Neuronal stem cell (in vitro differentiated cells): ENCODE results near the gene HIPK1.

Experiments used
- DNase-seq: peaks from one replicate; pipeline ENCODE4 v3.0.0-alpha.2; 2013; ENCODE audit warnings: low spot score
- H2AFZ ChIP-seq: one replicate; pipeline ENCODE4 v1.6.1; 2013; ENCODE audit warnings: mild to moderate bottlenecking, low read length, inconsistent platforms
- H2AK5ac ChIP-seq: 2 replicates; pipeline ENCODE4 v1.6.1; 2013; ENCODE audit warnings: low read depth, mild to moderate bottlenecking, inconsistent platforms, low read length, moderate library complexity, mixed read lengths
- H2BK120ac ChIP-seq: 2 replicates; pipeline ENCODE4 v1.6.1; 2013; ENCODE audit warnings: low read depth, mild to moderate bottlenecking, inconsistent platforms, low read length, moderate library complexity, mixed read lengths
- H2BK12ac ChIP-seq: one replicate; pipeline ENCODE4 v1.6.1; 2013; ENCODE audit warnings: low read length, inconsistent platforms
- H2BK15ac ChIP-seq: 2 replicates; pipeline ENCODE4 v1.6.1; 2013; ENCODE audit warnings: mild to moderate bottlenecking, low read length, inconsistent platforms, mixed read lengths
- H2BK5ac ChIP-seq: one replicate; pipeline ENCODE4 v1.6.1; 2013; ENCODE audit warnings: inconsistent platforms, mild to moderate bottlenecking, low read length, moderate library complexity
- H3K14ac ChIP-seq: one replicate; pipeline ENCODE4 v1.6.1; 2013; ENCODE audit warnings: low read length, inconsistent platforms
- H3K18ac ChIP-seq: 2 replicates; pipeline ENCODE4 v1.6.1; 2013; ENCODE audit warnings: low read length, inconsistent platforms
- H3K23ac ChIP-seq: 2 replicates; pipeline ENCODE4 v1.6.1; 2013; ENCODE audit warnings: low read depth, mild to moderate bottlenecking, mixed read lengths, low read length, inconsistent platforms; ENCODE audit not compliant: poor library complexity
- H3K27ac ChIP-seq: replicated peaks from 3 replicates; pipeline ENCODE4 v1.5.1; 2013; ENCODE audit warnings: low read length, inconsistent platforms
- H3K27me3 ChIP-seq, 3 experiments: 2 replicates each; pipeline ENCODE4 v1.6.1; 2013; ENCODE audit warnings: low read length in 3 of 3, mild to moderate bottlenecking in 2 of 3, inconsistent platforms in 1 of 3, low read depth in 1 of 3, mixed read lengths in 1 of 3, moderate library complexity in 1 of 3; ENCODE audit not compliant: control insufficient read depth in 3 of 3, insufficient read depth in 3 of 3
- H3K36me3 ChIP-seq, 2 donors: replicated peaks in 1 of 2; 2 replicates each; pipeline ENCODE4 v1.6.1; 2013; ENCODE audit warnings: low read length in 2 of 2; ENCODE audit not compliant: control insufficient read depth in 2 of 2, insufficient read depth in 2 of 2
- H3K4ac ChIP-seq: 2 replicates; pipeline ENCODE4 v1.6.1; 2013; ENCODE audit warnings: inconsistent platforms, mild to moderate bottlenecking, low read length, moderate library complexity
- H3K4me1 ChIP-seq, 2 donors: 1 replicate in 1 of 2; 2 replicates in 1 of 2; pipeline ENCODE4 v1.6.1; 2013; ENCODE audit warnings: low read length in 2 of 2, low read depth in 1 of 2; ENCODE audit not compliant: control insufficient read depth in 2 of 2, insufficient read depth in 1 of 2
- H3K4me2 ChIP-seq: one replicate; pipeline ENCODE4 v1.6.1; 2013; ENCODE audit warnings: mild to moderate bottlenecking, low read length, inconsistent platforms; ENCODE audit not compliant: insufficient read depth, poor library complexity, severe bottlenecking
- H3K4me3 ChIP-seq, 2 donors: 2 replicates each; pipeline ENCODE4 v1.5.1; 2013; ENCODE audit warnings: low read length in 2 of 2, mild to moderate bottlenecking in 2 of 2, inconsistent platforms in 1 of 2, moderate library complexity in 1 of 2
- H3K79me1 ChIP-seq: one replicate; pipeline ENCODE4 v1.6.1; 2013; ENCODE audit warnings: low read depth, mild to moderate bottlenecking, inconsistent platforms, low read length, moderate library complexity
- H3K9ac ChIP-seq: one replicate; pipeline ENCODE4 v1.6.1; 2013; ENCODE audit warnings: mild to moderate bottlenecking, low read depth, low read length, inconsistent platforms; ENCODE audit not compliant: poor library complexity
- H3K9me3 ChIP-seq, 2 donors: replicated peaks in 1 of 2; 2 replicates each; pipeline versions ENCODE3 to v1.6.1; 2013; ENCODE audit warnings: low read length in 2 of 2, mild to moderate bottlenecking in 2 of 2, inconsistent platforms in 1 of 2, low read depth in 1 of 2, mixed read lengths in 1 of 2, moderate library complexity in 1 of 2; ENCODE audit not compliant: control insufficient read depth in 2 of 2, insufficient read depth in 1 of 2
- H4K8ac ChIP-seq: one replicate; pipeline ENCODE4 v1.6.1; 2013; ENCODE audit warnings: low read depth, mild to moderate bottlenecking, inconsistent platforms, low read length, moderate library complexity
- H4K91ac ChIP-seq: one replicate; pipeline ENCODE4 v1.6.1; 2013; ENCODE audit warnings: low read length, low read depth, mild to moderate bottlenecking, inconsistent platforms; ENCODE audit not compliant: poor library complexity
- WGBS, 2 donors: extraction: QIAGEN DNeasy Blood & Tissue Kit; methylation state at CpG; one replicate each; pipeline ENCODE4 v1.1.7; 2013; ENCODE audit warnings: missing lambda C conversion rate in 2 of 2, mixed read lengths in 1 of 2; ENCODE audit not compliant: insufficient read length in 2 of 2, insufficient replicate concordance in 1 of 2; ENCODE audit errors: extremely low coverage in 2 of 2; 5-methylcytosine and 5-hydroxymethylcytosine counted together

The HIPK1 gene

GRCh38 chr1:113901191-113901590 lies 27.9 kb upstream of the HIPK1 start:
- no peak for DNase-seq
- peaks cover 6 to 55% of the 10 kb centered on the region in 2 donors for H3K36me3 ChIP-seq
- no peak overlapping the region for H3K27ac ChIP-seq
- H3K4me1 ChIP-seq = peaks cover 2 to 6% of the 10 kb centered on the region in 2 donors
- no peak overlapping the region for H2BK120ac ChIP-seq
- no peak overlapping the region for H3K4ac ChIP-seq
- H3K79me1 ChIP-seq = peaks cover 4% of the 10 kb centered on the region
- no peak overlapping the region for H2BK5ac ChIP-seq
- H3K9ac ChIP-seq = no peak overlapping the region
- no peaks in the 10 kb centered on the region for H3K9me3 ChIP-seq
- WGBS, 2 donors = no CpG with 5 or more reads among the region's 3 CpGs
- H2BK15ac ChIP-seq = no peak overlapping the region
- H2BK12ac ChIP-seq = no peak overlapping the region
- no peak overlapping the region for H2AFZ ChIP-seq
- no peak overlapping the region for H2AK5ac ChIP-seq
- H3K14ac ChIP-seq = no peak overlapping the region
- H3K18ac ChIP-seq = no peak overlapping the region
- H3K4me2 ChIP-seq = no peak overlapping the region
- H3K27me3 ChIP-seq = no peaks in the 10 kb centered on the region
- no peak overlapping the region for H3K4me3 ChIP-seq
- no peak overlapping the region for H4K8ac ChIP-seq
- no peak overlapping the region for H4K91ac ChIP-seq
- H3K23ac ChIP-seq = no peak overlapping the region

DNA sequence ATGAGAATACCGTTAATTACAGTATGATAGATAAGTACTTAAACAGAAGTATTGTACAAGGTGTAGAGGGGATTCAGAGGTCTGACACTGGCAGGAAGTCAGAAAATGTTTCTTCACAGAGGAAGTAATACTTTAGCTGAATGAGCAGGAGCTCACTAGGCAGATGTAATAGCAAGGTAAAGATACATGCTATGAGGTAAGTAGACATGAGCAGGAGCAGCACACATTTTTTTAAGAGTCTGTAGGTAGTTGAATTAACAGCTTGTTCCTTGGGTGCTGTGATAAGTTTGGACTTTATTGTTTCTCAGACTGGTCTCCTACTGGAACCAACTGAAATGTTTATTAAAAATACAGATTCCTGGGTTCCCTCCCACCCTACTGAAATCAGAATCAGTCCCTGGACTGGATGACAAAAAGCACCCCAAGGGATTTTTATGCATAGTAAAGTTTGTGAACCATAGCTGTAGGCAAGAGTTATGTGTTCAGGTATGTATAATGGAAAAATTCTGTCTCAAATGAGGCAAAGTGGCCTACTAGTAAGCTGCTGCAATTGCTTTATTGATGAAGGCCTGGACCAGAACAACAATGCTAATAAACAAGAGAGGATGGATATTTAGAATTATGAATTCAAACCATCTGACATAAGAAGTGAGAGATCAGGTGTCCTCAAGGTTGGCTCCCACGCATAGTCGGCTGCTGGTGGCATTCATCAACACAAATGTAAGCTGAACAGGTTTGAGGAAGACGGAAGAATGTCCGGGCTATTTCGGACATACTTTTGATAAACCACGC lies 25.4 kb upstream of the HIPK1 start:
- H3K27ac ChIP-seq = peak overlapping the region; percentile 5
- no peak overlapping the region for H3K9ac ChIP-seq
- no peak overlapping the region for H2BK15ac ChIP-seq
- H3K4me1 ChIP-seq = peaks cover 2 to 6% of the 10 kb centered on the region in 2 donors
- H3K18ac ChIP-seq = no peak overlapping the region
- H4K8ac ChIP-seq = no peak overlapping the region
- no peak overlapping the region for H3K14ac ChIP-seq
- no peak overlapping the region for H4K91ac ChIP-seq
- no peak for DNase-seq
- H2AFZ ChIP-seq = peak overlapping the region; percentile 91
- H3K23ac ChIP-seq = no peak overlapping the region
- H2BK12ac ChIP-seq = no peak overlapping the region
- H3K79me1 ChIP-seq = peaks cover 4% of the 10 kb centered on the region
- H3K9me3 ChIP-seq = no peaks in the 10 kb centered on the region
- H3K4me3 ChIP-seq = peak overlapping the region; percentile 72 to 99
- H2BK5ac ChIP-seq = no peak overlapping the region
- H3K36me3 ChIP-seq = peaks cover 10 to 55% of the 10 kb centered on the region in 2 donors
- no CpG with 5 or more reads among the region's 7 CpGs for WGBS, 2 donors
- H3K4ac ChIP-seq = no peak overlapping the region
- H3K4me2 ChIP-seq = peak overlapping the region; percentile 89
- no peak overlapping the region for H2BK120ac ChIP-seq
- H3K27me3 ChIP-seq = no peaks in the 10 kb centered on the region
- H2AK5ac ChIP-seq = no peak overlapping the region

- Histone ChIP-seq H3K4ac (no peak overlapping the region), H2BK15ac (peak overlapping the region; percentile 52), H3K9me3 (no peaks in the 10 kb centered on the region), H3K18ac (peak overlapping the region; percentile 93), H3K27me3 (no peaks in the 10 kb centered on the region), H2BK12ac (no peak overlapping the region), H3K79me1 (peaks cover 4% of the 10 kb centered on the region), H4K8ac (no peak overlapping the region), H3K23ac (peak overlapping the region; percentile 29), H2BK120ac (no peak overlapping the region), H2AK5ac (no peak overlapping the region), H3K4me1 (peaks cover 2 to 6% of the 10 kb centered on the region in 2 donors), H3K14ac (peak overlapping the region; percentile 73), H4K91ac (no peak overlapping the region), H3K9ac (peak overlapping the region; percentile 86), H3K27ac (peak overlapping the region; percentile 95), H3K4me3 (peak overlapping the region; percentile 72 to 99), H2AFZ (peak overlapping the region; percentile 91), H2BK5ac (no peak overlapping the region), H3K4me2 (peak overlapping the region; percentile 89), H3K36me3 (peaks cover 11 to 55% of the 10 kb centered on the region in 2 donors)
- WGBS, 2 donors = no CpG with 5 or more reads among the region's 11 CpGs
- no peak for DNase-seq
Observed at GRCh38 chr1:113904293-113904673, 24.8 kb upstream of the HIPK1 start.

DNA sequence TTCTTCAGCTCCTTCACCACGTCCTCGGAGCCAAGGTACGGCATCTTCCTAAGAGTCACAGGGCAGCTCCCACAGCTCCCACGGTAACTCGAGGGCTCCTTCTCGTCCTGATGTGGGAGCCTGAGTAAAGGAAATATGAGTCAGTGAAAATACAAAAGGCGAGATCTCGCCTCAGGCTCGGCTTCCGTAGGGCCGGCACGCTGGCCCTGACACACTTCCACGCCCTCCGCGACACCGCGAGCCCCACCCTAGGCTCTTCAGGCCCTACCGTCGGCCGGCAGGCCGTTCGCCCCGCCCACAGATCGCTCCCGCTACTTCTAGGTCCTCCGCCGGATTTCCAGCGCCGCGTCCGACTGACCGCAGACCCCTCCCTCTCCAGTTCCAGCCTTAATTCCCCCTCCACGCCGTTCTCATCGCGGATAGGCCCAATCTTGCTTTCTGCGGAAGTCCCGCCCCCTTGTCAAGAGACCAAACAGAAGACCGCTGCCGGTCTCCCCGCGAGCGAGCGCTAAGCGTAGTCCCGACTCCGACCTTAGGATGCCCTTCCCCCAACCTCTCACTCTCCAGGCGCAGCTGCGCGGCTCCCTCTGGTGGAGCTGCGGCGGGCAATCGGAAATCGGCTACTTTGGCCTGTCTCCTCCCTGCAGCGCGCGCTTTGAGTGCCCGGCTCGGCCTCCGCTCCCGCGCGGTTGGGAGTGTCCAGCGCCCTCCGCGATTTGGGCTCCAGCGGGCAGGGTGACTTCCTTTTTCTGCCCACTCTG lies 24.3 kb upstream of the HIPK1 start, which contains the start of the genes AP4B1 and DCLRE1B:
Gene AP4B1 (minus strand): TSS at position 126 of the 761 bp plus-strand sequence. CDS start 82 bp downstream, at position 44.
Gene DCLRE1B (plus strand): TSS at position 653 of the 761 bp plus-strand sequence. CDS start 261 bp downstream, outside the sequence.
- peak within 1 kb of the TSS; percentile 86 for H3K9ac ChIP-seq
- H3K27me3 ChIP-seq = no peaks in the 10 kb centered on the region
- H3K9me3 ChIP-seq = no peaks in the 10 kb centered on the region
- H3K4me2 ChIP-seq = peak within 1 kb of the TSS; percentile 89
- H3K4me3 ChIP-seq = peak within 1 kb of the TSS; percentile 72 to 99
- no peak within 1 kb of the TSS for H4K8ac ChIP-seq
- peaks cover 2 to 6% of the 10 kb centered on the region in 2 donors for H3K4me1 ChIP-seq
- no peak within 1 kb of the TSS for H2BK12ac ChIP-seq
- H3K23ac ChIP-seq = peak within 1 kb of the TSS; percentile 50
- DNase-seq = peak; percentile 99
- peak within 1 kb of the TSS; percentile 73 for H3K14ac ChIP-seq
- H4K91ac ChIP-seq = no peak within 1 kb of the TSS
- H3K79me1 ChIP-seq = peaks cover 4% of the 10 kb centered on the region
- H2AK5ac ChIP-seq = peak within 1 kb of the TSS; percentile 32
- peak within 1 kb of the TSS; percentile 52 for H2BK15ac ChIP-seq
- peak within 1 kb of the TSS; percentile 95 for H3K27ac ChIP-seq
- no peak within 1 kb of the TSS for H2BK5ac ChIP-seq
- H2AFZ ChIP-seq = peak within 1 kb of the TSS; percentile 94
- no peak within 1 kb of the TSS for H3K4ac ChIP-seq
- peak within 1 kb of the TSS; percentile 93 for H3K18ac ChIP-seq
- no peak within 1 kb of the TSS for H2BK120ac ChIP-seq
- WGBS, 2 donors = no CpG with 5 or more reads among the region's 67 CpGs
- peaks cover 11 to 55% of the 10 kb centered on the region in 2 donors for H3K36me3 ChIP-seq
